Measurements from ENCODE around the gene DNAJB6.

The DNAJB6 gene

DNA sequence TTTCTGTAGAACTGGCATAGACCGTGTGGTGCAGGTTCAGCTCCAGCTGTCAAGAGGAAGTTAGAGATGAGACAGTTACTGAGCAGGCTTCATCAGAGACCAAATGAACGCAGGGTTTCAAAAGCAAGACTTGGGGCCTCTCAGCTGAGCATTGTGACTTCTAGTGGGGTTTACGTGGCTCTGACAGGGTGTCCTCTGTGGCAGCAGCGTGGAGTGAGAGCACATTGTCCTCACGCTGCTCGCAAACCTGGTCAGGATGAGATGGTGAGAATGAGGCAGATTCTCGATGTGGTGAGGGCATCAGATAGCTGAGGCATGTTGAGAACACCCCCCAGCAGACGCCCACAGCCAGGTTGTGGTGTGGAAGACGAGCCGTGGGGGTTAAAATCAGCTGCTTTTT, 126.0 kb downstream of the DNAJB6 start:
- no peak for DNase-seq

DNA sequence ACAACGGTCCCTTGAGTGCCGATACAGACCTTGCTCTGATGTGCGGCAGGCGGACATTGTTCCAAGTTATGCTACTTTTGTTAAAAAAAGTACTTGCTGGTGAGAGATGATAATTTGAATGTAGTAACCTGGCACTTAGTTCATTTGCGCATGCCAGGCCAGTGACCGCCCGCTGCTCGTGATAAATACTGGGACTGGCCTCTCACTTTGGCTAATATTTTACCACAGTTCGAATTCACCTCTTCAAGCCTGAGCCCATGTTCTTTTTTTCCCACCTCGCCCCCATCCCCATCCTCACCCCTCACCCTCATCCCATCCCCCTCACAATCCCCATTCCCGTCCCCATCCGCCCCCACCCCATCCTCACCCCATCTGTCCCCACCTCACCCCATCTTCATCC, 126.4 kb downstream of the DNAJB6 start:
- no peak for DNase-seq

- peak in 29 of 58 donors; percentile 10 to 72 (median 43) for DNase-seq
Measured at GRCh38 chr7:157464111-157464970, 127.5 kb downstream of the DNAJB6 start.

- DNase-seq, result no peak
Measured at GRCh38 chr7:157464971-157465886, 128.4 kb downstream of the DNAJB6 start.

- DNase-seq, result no peak
Measured at GRCh38 chr7:157465891-157466866, 129.4 kb downstream of the DNAJB6 start.

GRCh38 chr7:157466867-157467261, 130.1 kb downstream of the DNAJB6 start:
- DNase-seq, result no peak
